Dermis blood vessel endothelial cell (primary cell): ENCODE results near the gene ELAVL3. TPM values are rescaled to one million over a fixed set of nuclear protein-coding genes. Genes with fewer than 3 reads are reported as not detected.

Experiments used
- DNase-seq: peaks from one replicate; pipeline ENCODE4 v3.0.0; 2010
- total RNA-seq: library from RNA; depleted of rRNA; stranded (reverse); fragments of >200 nt; gene quantifications from 2 replicates; pipeline ENCODE4 v1.2.3, GENCODE V29; 2014

Gene ELAVL3
- total RNA-seq, 1 donor from 2014 or later, result not detected

DNA sequence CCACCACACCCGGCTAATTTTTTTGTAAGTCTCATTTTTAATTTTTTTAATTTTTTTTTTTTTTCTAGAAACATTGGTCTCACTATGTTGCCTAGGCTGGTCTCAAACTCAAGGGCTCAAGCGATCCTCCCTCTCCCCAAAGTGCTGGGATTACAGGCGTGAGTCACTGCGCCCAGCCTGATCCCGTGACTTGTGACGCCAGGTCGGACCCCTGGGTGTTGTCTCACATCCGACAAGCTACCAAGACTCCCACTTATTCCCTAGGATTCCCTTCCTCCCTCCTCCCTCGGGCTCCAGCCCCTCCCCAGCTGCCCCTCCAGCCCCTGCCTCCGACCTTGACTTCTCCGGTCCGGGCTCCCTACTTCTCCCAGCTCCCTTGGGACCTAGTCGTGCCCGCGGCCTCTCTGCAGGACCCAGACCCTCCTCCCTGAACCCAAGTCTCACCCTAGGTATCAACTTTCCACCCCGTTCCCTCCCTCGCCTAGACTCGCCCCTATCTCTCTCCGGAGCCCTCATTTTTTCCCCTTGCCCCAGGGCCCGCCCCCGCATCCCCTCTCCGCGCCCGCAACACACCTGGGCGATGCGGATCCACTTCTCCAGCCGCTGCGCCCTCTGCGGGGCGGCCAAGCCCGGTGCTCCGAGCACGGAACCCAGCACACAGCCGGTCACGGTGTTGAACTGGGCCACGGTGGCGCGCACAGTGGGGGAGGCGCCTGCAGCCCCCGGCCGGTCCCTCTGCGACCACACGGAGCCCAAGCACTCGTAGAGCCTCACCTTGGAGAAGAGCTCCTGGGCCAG is 74.8 kb downstream of the ELAVL3 start:
- DNase-seq, result peak; percentile 47

- no peak for DNase-seq
These were observed 76.1 kb downstream of the ELAVL3 start for GRCh38 chr19:11404588-11405222.

DNA sequence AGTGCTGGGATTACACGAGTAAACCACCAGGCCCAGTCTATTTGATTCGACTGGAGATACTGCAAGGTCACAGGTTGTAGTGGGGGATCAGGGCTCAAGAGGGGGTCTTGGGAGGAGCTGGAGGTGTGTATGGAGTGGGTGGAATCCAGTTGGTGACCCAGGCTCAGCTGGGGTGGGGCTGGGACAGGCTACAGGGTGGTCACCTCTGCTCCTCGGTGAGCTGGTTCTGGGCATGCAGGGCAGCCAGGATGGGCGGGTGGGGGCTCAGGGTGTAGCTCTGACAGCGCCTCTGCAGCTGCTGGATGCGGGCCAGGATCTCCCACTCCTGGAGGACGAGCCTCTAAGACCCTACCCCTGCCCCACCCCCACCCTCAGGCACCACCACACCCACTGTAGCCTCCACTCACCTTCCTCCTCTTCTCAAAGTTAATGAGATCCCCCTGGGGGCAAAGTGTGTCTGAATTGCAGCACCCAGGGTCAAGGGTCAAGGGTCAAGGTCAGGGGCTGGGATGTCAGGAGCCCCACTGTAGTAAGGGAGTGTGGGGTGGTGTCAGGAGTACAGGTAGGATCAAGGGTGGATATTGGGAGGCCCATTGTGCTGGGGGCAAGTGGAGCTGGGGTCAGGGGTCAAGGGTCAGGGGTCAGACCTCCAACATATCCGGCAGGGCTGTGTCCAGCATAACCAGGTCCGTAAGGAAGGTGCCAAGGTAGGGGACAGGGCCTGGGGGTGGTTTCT is 78.9 kb downstream of the ELAVL3 start:
- DNase-seq, result no peak

Other genes with a start within 250 kb of the ELAVL3 start
- gene ANGPTL8, start 241.4 kb downstream of the ELAVL3 start, total RNA-seq, result not detected in 2 replicates
- 95.3 and 184 TPM in 2 replicates for gene DOCK6, start 218.5 kb downstream of the ELAVL3 start, total RNA-seq
- not detected in 2 replicates for gene TSPAN16, start 184.9 kb downstream of the ELAVL3 start, total RNA-seq
- 55.6 and 65.0 TPM in 2 replicates for gene RAB3D, start 141.4 kb downstream of the ELAVL3 start, total RNA-seq
- 105 and 267 TPM in 2 replicates for gene TMEM205, start 134.8 kb downstream of the ELAVL3 start, total RNA-seq
- 7.8 and 10.4 TPM in 2 replicates for gene CCDC159, start 134.5 kb downstream of the ELAVL3 start, total RNA-seq
- 8.7 and 14.1 TPM in 2 replicates for gene PLPPR2, start 125.6 kb downstream of the ELAVL3 start, total RNA-seq
- 0.79 and 0.85 TPM in 2 replicates for gene SWSAP1, start 106.4 kb downstream of the ELAVL3 start, total RNA-seq
- gene EPOR, start 96.7 kb downstream of the ELAVL3 start, total RNA-seq, result 6.0 and 8.2 TPM in 2 replicates
- 2.1 and 4.3 TPM in 2 replicates for gene RGL3, start 61.7 kb downstream of the ELAVL3 start, total RNA-seq
- 0.05 TPM in 1 of 2 replicates, not detected in the other for gene ODAD3, start 45.9 kb downstream of the ELAVL3 start, total RNA-seq
- gene PRKCSH, start 45.4 kb downstream of the ELAVL3 start, total RNA-seq, result 117 and 310 TPM in 2 replicates
- gene ZNF653, start 24.8 kb upstream of the ELAVL3 start, total RNA-seq, result 5.1 and 12.4 TPM in 2 replicates
- 36.8 and 37.6 TPM in 2 replicates for gene ECSIT, start 48.1 kb upstream of the ELAVL3 start, total RNA-seq
- 0.19 and 1.2 TPM in 2 replicates for gene CNN1, start 57.8 kb upstream of the ELAVL3 start, total RNA-seq
- gene ELOF1, start 78.2 kb upstream of the ELAVL3 start, total RNA-seq, result 16.9 and 24.5 TPM in 2 replicates
- 0.37 and 8.8 TPM in 2 replicates for gene ACP5, start 96.6 kb upstream of the ELAVL3 start, total RNA-seq
- 20.1 and 28.9 TPM in 2 replicates for gene ZNF627, start 116.4 kb upstream of the ELAVL3 start, total RNA-seq